ENCODE data around the gene FERMT1. TPM values are rescaled to one million over a fixed set of nuclear protein-coding genes. Genes with fewer than 3 reads are reported as not detected.

The FERMT1 gene
- total RNA-seq, 1 donor from 2014 or later: 1.3 TPM

GRCh38 chr20:6094565-6094964 is 28.3 kb downstream of the FERMT1 start:
- DNase-seq (ENCODE audit: low spot score): no peak
- peaks cover 2% of the 10 kb centered on the region for H3K27me3 Mint-ChIP-seq (ENCODE audit: insufficient read depth, low read depth)
- H3K27ac Mint-ChIP-seq: no peak overlapping the region
- H4K20me1 ChIP-seq (ENCODE audit: low read depth): no peaks in the 10 kb centered on the region
- no peaks in the 10 kb centered on the region for H3K9me3 ChIP-seq (ENCODE audit: low read depth)
- no peak overlapping the region for H3K9ac ChIP-seq
- no peak overlapping the region for H3K27ac ChIP-seq
- no peaks in the 10 kb centered on the region for H3K36me3 Mint-ChIP-seq
- no peak overlapping the region for H3K4me2 ChIP-seq
- no peak overlapping the region for H3K4me3 ChIP-seq
- H2AFZ ChIP-seq (replicated peaks): no peak overlapping the region
- no peaks in the 10 kb centered on the region for H3K27me3 ChIP-seq
- TF ChIP-seq EZH2phosphoT487 (IDR thresholded peaks at IDR 0.05) (no peak), CTCF (IDR thresholded peaks at IDR 0.05) (no peak), EZH2 (IDR thresholded peaks at IDR 0.05) (no peak)
- no peaks in the 10 kb centered on the region for H3K4me1 Mint-ChIP-seq
- H3K9me3 Mint-ChIP-seq: no peaks in the 10 kb centered on the region
- H3K4me3 Mint-ChIP-seq: no peak overlapping the region
- H3K79me2 ChIP-seq (ENCODE audit: low read depth): no peaks in the 10 kb centered on the region
- no peaks in the 10 kb centered on the region for H3K36me3 ChIP-seq
- no peaks in the 10 kb centered on the region for H3F3A ChIP-seq (ENCODE audit: low read depth)
- H3K4me1 ChIP-seq: no peaks in the 10 kb centered on the region

GRCh38 chr20:6094063-6094462 is 28.8 kb downstream of the FERMT1 start:
- Histone ChIP-seq H4K20me1 (ENCODE audit: low read depth) (no peaks in the 10 kb centered on the region), H3K27ac (no peak overlapping the region), H2AFZ (replicated peaks) (no peak overlapping the region), H3K79me2 (ENCODE audit: low read depth) (no peaks in the 10 kb centered on the region), H3K27me3 (no peaks in the 10 kb centered on the region), H3K9ac (no peak overlapping the region), H3K36me3 (no peaks in the 10 kb centered on the region), H3K4me2 (no peak overlapping the region), H3K4me3 (no peak overlapping the region), H3K4me1 (no peaks in the 10 kb centered on the region), H3F3A (ENCODE audit: low read depth) (no peaks in the 10 kb centered on the region), H3K9me3 (ENCODE audit: low read depth) (no peaks in the 10 kb centered on the region)
- Mint-ChIP-seq H3K27me3 (ENCODE audit: insufficient read depth, low read depth) (peaks cover 2% of the 10 kb centered on the region), H3K27ac (no peak overlapping the region), H3K9me3 (no peaks in the 10 kb centered on the region), H3K4me1 (no peaks in the 10 kb centered on the region), H3K36me3 (no peaks in the 10 kb centered on the region), H3K4me3 (no peak overlapping the region)
- no peak for DNase-seq (ENCODE audit: low spot score)
- TF ChIP-seq EZH2 (IDR thresholded peaks at IDR 0.05): no peak
- no peak for TF ChIP-seq CTCF (IDR thresholded peaks at IDR 0.05)
- TF ChIP-seq EZH2phosphoT487 (IDR thresholded peaks at IDR 0.05): no peak

GRCh38 chr20:6091661-6092060 is 31.2 kb downstream of the FERMT1 start:
- no peak overlapping the region for H3K4me2 ChIP-seq
- no peaks in the 10 kb centered on the region for H3K79me2 ChIP-seq (ENCODE audit: low read depth)
- peaks cover 5% of the 10 kb centered on the region for H3K27me3 Mint-ChIP-seq (ENCODE audit: insufficient read depth, low read depth)
- H3K36me3 ChIP-seq: no peaks in the 10 kb centered on the region
- no peaks in the 10 kb centered on the region for H3K9me3 Mint-ChIP-seq
- H3K27ac ChIP-seq: no peak overlapping the region
- H3K9ac ChIP-seq: no peak overlapping the region
- H3K4me3 ChIP-seq: no peak overlapping the region
- H3K36me3 Mint-ChIP-seq: no peaks in the 10 kb centered on the region
- H3K4me1 Mint-ChIP-seq: no peaks in the 10 kb centered on the region
- H4K20me1 ChIP-seq (ENCODE audit: low read depth): no peaks in the 10 kb centered on the region
- TF ChIP-seq EZH2 (IDR thresholded peaks at IDR 0.05) (no peak), EZH2phosphoT487 (IDR thresholded peaks at IDR 0.05) (no peak), CTCF (IDR thresholded peaks at IDR 0.05) (no peak)
- no peak overlapping the region for H3K4me3 Mint-ChIP-seq
- no peaks in the 10 kb centered on the region for H3F3A ChIP-seq (ENCODE audit: low read depth)
- H3K27ac Mint-ChIP-seq: no peak overlapping the region
- no peaks in the 10 kb centered on the region for H3K9me3 ChIP-seq (ENCODE audit: low read depth)
- no peaks in the 10 kb centered on the region for H3K4me1 ChIP-seq
- H2AFZ ChIP-seq (replicated peaks): no peak overlapping the region
- no peak for DNase-seq (ENCODE audit: low spot score)
- no peaks in the 10 kb centered on the region for H3K27me3 ChIP-seq

All from neural progenitor cell (in vitro differentiated cells).